H1 (cell line): Measurements from ENCODE around the gene ITGB1BP1. TPM values are rescaled to one million over a fixed set of nuclear protein-coding genes. Genes with fewer than 3 reads are reported as not detected.

Experiments
- CTCF ChIA-PET: fragments of 300-600 bp; sonication (Branson Sonifier 250); formaldehyde crosslinking; loops from one replicate; lab custom pipeline; 2021; ENCODE audit not compliant: partially characterized antibody; lab: Charles Lee
- POLR2A ChIA-PET: fragments of 300-600 bp; sonication (Branson Sonifier 250); formaldehyde crosslinking; loops from one replicate; lab custom pipeline; 2021; ENCODE audit warnings: inconsistent platforms; ENCODE audit not compliant: partially characterized antibody; lab: Charles Lee
- DNase-seq, 2 experiments: peaks; one replicate each; pipeline versions ENCODE4 v3.0.0 to v3.0.0-alpha.2; 2010 to 2022; ENCODE audit warnings: low spot score in 2 of 2, low read depth in 1 of 2, mixed read lengths in 1 of 2
- FAIRE-seq: peaks from 2 replicates; lab custom pipeline; 2011; peaks lifted over from hg19 to GRCh38; lab: Jason Lieb, UNC
- H2AFZ ChIP-seq: 2 replicates; pipeline ENCODE4 v1.8.1; 2012; ENCODE audit warnings: low read length, inconsistent platforms
- H2AK5ac ChIP-seq: 2 replicates; pipeline ENCODE4 v1.6.1; 2013; ENCODE audit warnings: low read depth, low read length
- H2BK120ac ChIP-seq: replicated peaks from 2 replicates; pipeline ENCODE3; 2013; ENCODE audit warnings: low read depth, low read length, inconsistent platforms
- H2BK12ac ChIP-seq: 2 replicates; pipeline ENCODE4 v1.6.1; 2013; ENCODE audit warnings: low read depth, low read length
- H2BK15ac ChIP-seq: 2 replicates; pipeline ENCODE4 v1.6.1; 2013; ENCODE audit warnings: low read length
- H2BK20ac ChIP-seq: 2 replicates; pipeline ENCODE4 v1.6.1; 2013; ENCODE audit warnings: low read length
- H2BK5ac ChIP-seq: 2 replicates; pipeline ENCODE4 v1.6.1; 2013; ENCODE audit warnings: low read depth, low read length
- H3K14ac ChIP-seq: 2 replicates; pipeline ENCODE4 v1.6.1; 2013; ENCODE audit warnings: inconsistent platforms; ENCODE audit not compliant: insufficient read length
- H3K18ac ChIP-seq: 2 replicates; pipeline ENCODE4 v1.6.1; 2013; ENCODE audit warnings: low read length; ENCODE audit errors: extremely low read depth
- H3K23ac ChIP-seq: 2 replicates; pipeline ENCODE4 v1.6.1; 2013; ENCODE audit warnings: inconsistent platforms; ENCODE audit not compliant: insufficient read length
- H3K23me2 ChIP-seq: 2 replicates; pipeline ENCODE4 v1.6.1; 2013; ENCODE audit warnings: low read depth, low read length
- H3K27ac ChIP-seq: 2 replicates; pipeline ENCODE4 v1.6.1; 2011; ENCODE audit warnings: low read depth, low read length, inconsistent platforms
- H3K27me3 ChIP-seq, 4 experiments: replicated peaks in 1 of 4; 1 replicate in 1 of 4; 2 replicates in 3 of 4; pipeline versions ENCODE4 v1.6.1 to v1.8.1; 2011 to 2013; ENCODE audit warnings: low read length in 3 of 4, mild to moderate bottlenecking in 3 of 4, inconsistent platforms in 2 of 4, mixed read lengths in 2 of 4, moderate library complexity in 1 of 4; ENCODE audit not compliant: control insufficient read depth in 3 of 4, insufficient read depth in 3 of 4; ENCODE audit errors: extremely low read depth in 1 of 4
- H3K36me3 ChIP-seq, 4 experiments: 2 replicates each; pipeline versions ENCODE4 v1.6.1 to v1.8.1; 2011 to 2013; ENCODE audit warnings: mild to moderate bottlenecking in 4 of 4, low read length in 3 of 4, moderate library complexity in 2 of 4, control low read depth in 1 of 4, inconsistent platforms in 1 of 4; ENCODE audit not compliant: insufficient read depth in 4 of 4, control insufficient read depth in 2 of 4
- H3K4ac ChIP-seq: replicated peaks from 2 replicates; pipeline ENCODE3; 2013; ENCODE audit warnings: low read length, low read depth, mixed read lengths, inconsistent platforms; ENCODE audit not compliant: insufficient read length
- H3K4me1 ChIP-seq, 4 experiments: replicated peaks in 1 of 4; 1 replicate in 1 of 4; 2 replicates in 3 of 4; pipeline versions ENCODE4 v1.6.1 to v1.8.1; 2011 to 2013; ENCODE audit warnings: low read length in 3 of 4, inconsistent platforms in 2 of 4, mixed read lengths in 1 of 4; ENCODE audit not compliant: insufficient read depth in 4 of 4, control insufficient read depth in 3 of 4
- H3K4me2 ChIP-seq, 2 experiments: 2 replicates each; pipeline versions ENCODE4 v1.6.1 to v1.8.1; 2011 to 2013; ENCODE audit warnings: low read depth in 2 of 2, low read length in 2 of 2, control low read depth in 1 of 2, inconsistent platforms in 1 of 2, mild to moderate bottlenecking in 1 of 2; ENCODE audit not compliant: insufficient read depth in 1 of 2
- H3K4me3 ChIP-seq, 4 experiments: fragments of 200-600, 300-600 bp in 1 of 4; sonication (generic), shearing (Covaris generic), sonication (Bioruptor Twin) in 1 of 4; 2 replicates each; pipeline versions ENCODE4 v1.5.1 to v1.8.1; 2011 to 2016; ENCODE audit warnings: low read length in 4 of 4, low read depth in 3 of 4, control low read depth in 2 of 4, inconsistent platforms in 2 of 4, mild to moderate bottlenecking in 2 of 4, mixed read lengths in 1 of 4, moderate library complexity in 1 of 4; ENCODE audit not compliant: insufficient read depth in 2 of 4; ENCODE audit errors: extremely low read depth in 1 of 4
- H3K56ac ChIP-seq: replicated peaks from 2 replicates; pipeline ENCODE3; 2013; ENCODE audit warnings: low read depth, mild to moderate bottlenecking, mixed read lengths, low read length, inconsistent platforms; ENCODE audit not compliant: insufficient read length
- H3K79me1 ChIP-seq: 2 replicates; pipeline ENCODE4 v1.6.1; 2013; ENCODE audit warnings: low read depth, low read length, control low read depth
- H3K79me2 ChIP-seq, 2 experiments: 2 replicates each; pipeline versions ENCODE4 v1.6.1 to v1.8.1; 2012 to 2013; ENCODE audit warnings: low read length in 2 of 2, mild to moderate bottlenecking in 2 of 2, inconsistent platforms in 1 of 2; ENCODE audit not compliant: insufficient read depth in 2 of 2, control insufficient read depth in 1 of 2
- H3K9ac ChIP-seq, 4 experiments: replicated peaks in 1 of 4; 1 replicate in 1 of 4; 2 replicates in 3 of 4; pipeline versions ENCODE4 v1.6.1 to v1.8.1; 2011 to 2013; ENCODE audit warnings: low read depth in 3 of 4, low read length in 3 of 4, control low read depth in 2 of 4, mild to moderate bottlenecking in 2 of 4, moderate library complexity in 2 of 4, inconsistent platforms in 1 of 4; ENCODE audit errors: extremely low read depth in 1 of 4
- H3K9me3 ChIP-seq, 2 experiments: 2 replicates each; pipeline versions ENCODE4 v1.6.1 to v1.8.1; 2012 to 2013; ENCODE audit warnings: mild to moderate bottlenecking in 2 of 2, moderate library complexity in 2 of 2, control low read depth in 1 of 2, inconsistent platforms in 1 of 2, low read depth in 1 of 2, low read length in 1 of 2, mixed read lengths in 1 of 2; ENCODE audit not compliant: insufficient read depth in 2 of 2
- H4K20me1 ChIP-seq, 2 experiments: replicated peaks in 1 of 2; 2 replicates each; pipeline versions ENCODE3 to v1.8.1; 2011 to 2013; ENCODE audit warnings: inconsistent platforms in 2 of 2, low read length in 2 of 2, mild to moderate bottlenecking in 1 of 2; ENCODE audit not compliant: insufficient read depth in 2 of 2, control insufficient read depth in 1 of 2
- H4K5ac ChIP-seq: 2 replicates; pipeline ENCODE4 v1.6.1; 2013; ENCODE audit warnings: low read length, low read depth, mixed read lengths, inconsistent platforms; ENCODE audit not compliant: insufficient read length
- H4K8ac ChIP-seq: 2 replicates; pipeline ENCODE4 v1.8.0; 2013; ENCODE audit warnings: mild to moderate bottlenecking, moderate library complexity, low read length, inconsistent platforms; ENCODE audit not compliant: insufficient read depth; ENCODE audit errors: extremely low read depth
- H4K91ac ChIP-seq: replicated peaks from 2 replicates; pipeline ENCODE3; 2013; ENCODE audit warnings: low read length, mixed read lengths, inconsistent platforms; ENCODE audit not compliant: insufficient read length
- CHD2 ChIP-seq: IDR thresholded peaks from 2 replicates; pipeline ENCODE4 v1.6.1; 2012; ENCODE audit warnings: low read length, improper control_type of control experiment
- EZH2 ChIP-seq: fragments of 200-600 bp; sonication (generic); IDR thresholded peaks from 2 replicates; pipeline ENCODE4 v1.7.1; 2012; ENCODE audit warnings: low read depth, mild to moderate bottlenecking, moderate library complexity, low read length, inconsistent platforms; ENCODE audit not compliant: severe bottlenecking
- FOSL1 ChIP-seq: IDR thresholded peaks from 2 replicates; pipeline ENCODE4 v1.6.1; 2011; ENCODE audit warnings: mild to moderate bottlenecking, low read depth, low read length, moderate library complexity; ENCODE audit not compliant: insufficient read depth
- JUND ChIP-seq: IDR thresholded peaks from 2 replicates; pipeline ENCODE4 v1.6.1; 2011; ENCODE audit warnings: mild to moderate bottlenecking, improper control_type of control experiment, low read length
- POU5F1 ChIP-seq: IDR thresholded peaks from 2 replicates; pipeline ENCODE4 v1.6.1; 2011; ENCODE audit warnings: low read depth, mild to moderate bottlenecking, low read length, moderate library complexity
- RNF2 ChIP-seq: fragments of 200-900, 300-1000 bp; sonication (generic); IDR thresholded peaks from 2 replicates; pipeline ENCODE4 v1.7.1; 2016; ENCODE audit warnings: borderline replicate concordance, low read depth, mild to moderate bottlenecking, antibody characterized with exemption, low read length; ENCODE audit not compliant: poor library complexity, severe bottlenecking; ENCODE audit errors: missing control alignments
- SIN3A ChIP-seq, 2 experiments: IDR thresholded peaks in 1 of 2; conservative IDR thresholded peaks in 1 of 2; 2 replicates each; pipeline ENCODE4 v1.6.1; 2011 to 2012; ENCODE audit warnings: low read length in 2 of 2, improper control_type of control experiment in 1 of 2, low read depth in 1 of 2, mild to moderate bottlenecking in 1 of 2
- SP2 ChIP-seq: IDR thresholded peaks from 2 replicates; pipeline ENCODE4 v1.6.1; 2012; ENCODE audit warnings: mild to moderate bottlenecking, low read length, inconsistent platforms
- SUZ12 ChIP-seq: fragments of 200-600 bp; sonication (generic); IDR thresholded peaks from 2 replicates; pipeline ENCODE4 v1.6.1; 2012; ENCODE audit warnings: mild to moderate bottlenecking, inconsistent platforms, low read length, moderate library complexity, mixed read lengths
- WGBS, 2 experiments: shearing (Covaris generic) in 1 of 2; methylation state at CpG; one replicate each; pipeline versions ENCODE4 v1.1.6 to v1.1.7; 2013 to 2015; ENCODE audit warnings: low lambda C conversion rate in 2 of 2, mixed read lengths in 2 of 2, inconsistent platforms in 1 of 2, low coverage in 1 of 2, missing lambda C conversion rate in 1 of 2; ENCODE audit not compliant: insufficient replicate concordance in 2 of 2, insufficient coverage in 1 of 2, insufficient read length in 1 of 2; ENCODE audit errors: extremely low coverage in 1 of 2, missing lambda C conversion rate in 1 of 2; 5-methylcytosine and 5-hydroxymethylcytosine counted together
- polyA plus RNA-seq, 7 experiments: library from polyadenylated mRNA; depleted of rRNA in 3 of 7; stranded (reverse) in 5 of 7; unstranded in 2 of 7; fragments of >200 nt in 5 of 7; fragments of 200-250 nt in 2 of 7; gene quantifications; 1 replicate in 5 of 7; 2 replicates in 1 of 7; 4 replicates in 1 of 7; pipeline versions ENCODE4 v1.2.1 to v1.2.3, GENCODE V29; 2011 to 2013; ENCODE audit warnings: missing spikeins in 2 of 7, mixed read lengths in 2 of 7
- total RNA-seq: library from RNA; stranded (reverse); fragmentation: NEBNext Ultra II Directional; extraction: Animal tissue kit (Norgen Biotek cat#: 25700); gene quantifications from 2 replicates; pipeline ENCODE4 v1.2.1, GENCODE V29; 2021
- TF ChIP-seq, protein P1 (sequence below): IDR thresholded peaks from 2 replicates; pipeline ENCODE4 v1.6.1; 2012; ENCODE audit warnings: inconsistent platforms
- TF ChIP-seq, protein P2 (sequence below): IDR thresholded peaks from 2 replicates; pipeline ENCODE4 v1.6.1; 2012; ENCODE audit warnings: low read length, inconsistent platforms

ITGB1BP1 gene
- total and polyA plus RNA-seq, 2 of the 8 experiments (the other 6 are each of a cell fraction or from before 2014, with no cell fraction given): 16.1 to 45.4 TPM

DNA sequence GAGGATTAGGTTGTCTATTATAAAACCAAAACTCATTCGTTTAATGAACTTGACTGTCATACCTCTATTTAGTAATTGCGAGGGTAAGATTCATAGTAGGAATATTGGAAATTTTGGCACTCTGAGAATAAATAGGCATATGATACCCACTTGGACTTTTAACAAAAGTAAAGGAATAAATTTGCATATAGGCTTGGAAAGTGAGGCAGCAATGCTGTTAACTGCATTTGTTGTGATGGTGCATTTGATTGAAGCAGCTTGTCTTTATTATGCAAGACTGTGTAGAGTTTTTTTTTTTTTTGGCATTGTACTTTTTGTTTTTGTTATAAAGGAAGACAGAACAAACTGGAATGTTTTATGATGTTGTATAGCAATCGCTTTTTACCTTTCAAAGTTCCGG lies 18.9 kb downstream of the ITGB1BP1 start:
- H2AFZ ChIP-seq: no peak overlapping the region
- FAIRE-seq (no peak), DNase-seq (no peak)
- H2BK15ac ChIP-seq: no peak overlapping the region
- H3K9me3 ChIP-seq: no peaks in the 10 kb centered on the region
- no peak overlapping the region for H4K5ac ChIP-seq
- no peak overlapping the region for H3K4ac ChIP-seq
- H3K79me1 ChIP-seq: no peaks in the 10 kb centered on the region
- H3K18ac ChIP-seq: no peak overlapping the region
- H2BK12ac ChIP-seq: no peak overlapping the region
- CTCF ChIA-PET: no interaction called here
- POLR2A ChIA-PET: no interaction called here
- H2AK5ac ChIP-seq: no peak overlapping the region
- H4K20me1 ChIP-seq: peaks cover 0 to 2% of the 10 kb centered on the region in 2 experiments
- no peak overlapping the region for H3K4me3 ChIP-seq
- H2BK120ac ChIP-seq: no peak overlapping the region
- H3K4me2 ChIP-seq: no peak overlapping the region
- H3K9ac ChIP-seq: no peak overlapping the region
- H3K23ac ChIP-seq: no peak overlapping the region
- no peaks in the 10 kb centered on the region; a peak in 1 of 7 replicates for H3K4me1 ChIP-seq
- no peak overlapping the region for H4K8ac ChIP-seq
- H3K79me2 ChIP-seq: no peaks in the 10 kb centered on the region
- no peak overlapping the region for H4K91ac ChIP-seq
- H3K27me3 ChIP-seq: no peaks in the 10 kb centered on the region
- peaks cover 0 to 3% (median 0%) of the 10 kb centered on the region in 4 experiments; a peak in 5 of 8 replicates for H3K36me3 ChIP-seq
- 86% methylated on average over 4 of the region's 4 CpGs; no CpG with 5 or more reads in 1 of the 2 experiments for WGBS, 2 experiments
- H3K27ac ChIP-seq: no peak overlapping the region
- no peak overlapping the region for H3K14ac ChIP-seq
- H3K23me2 ChIP-seq: no peaks in the 10 kb centered on the region
- H2BK20ac ChIP-seq: no peak overlapping the region
- H3K56ac ChIP-seq: no peak overlapping the region
- no peak overlapping the region for H2BK5ac ChIP-seq
- TF ChIP-seq, protein P1, sequence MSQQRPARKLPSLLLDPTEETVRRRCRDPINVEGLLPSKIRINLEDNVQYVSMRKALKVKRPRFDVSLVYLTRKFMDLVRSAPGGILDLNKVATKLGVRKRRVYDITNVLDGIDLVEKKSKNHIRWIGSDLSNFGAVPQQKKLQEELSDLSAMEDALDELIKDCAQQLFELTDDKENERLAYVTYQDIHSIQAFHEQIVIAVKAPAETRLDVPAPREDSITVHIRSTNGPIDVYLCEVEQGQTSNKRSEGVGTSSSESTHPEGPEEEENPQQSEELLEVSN: no peak
- TF ChIP-seq SIN3A (conservative IDR thresholded peaks at IDR 0.05 in 1 of 2, IDR thresholded peaks at IDR 0.05 in 1 of 2; ENCODE audit: low read depth in 1 of 2, low read length in 2 of 2) (no peak), POU5F1 (no peak), EZH2 (no peak), CHD2 (no peak), SUZ12 (no peak), RNF2 (no peak), SP2 (no peak), JUND (no peak), FOSL1 (no peak)
- TF ChIP-seq, protein P2, sequence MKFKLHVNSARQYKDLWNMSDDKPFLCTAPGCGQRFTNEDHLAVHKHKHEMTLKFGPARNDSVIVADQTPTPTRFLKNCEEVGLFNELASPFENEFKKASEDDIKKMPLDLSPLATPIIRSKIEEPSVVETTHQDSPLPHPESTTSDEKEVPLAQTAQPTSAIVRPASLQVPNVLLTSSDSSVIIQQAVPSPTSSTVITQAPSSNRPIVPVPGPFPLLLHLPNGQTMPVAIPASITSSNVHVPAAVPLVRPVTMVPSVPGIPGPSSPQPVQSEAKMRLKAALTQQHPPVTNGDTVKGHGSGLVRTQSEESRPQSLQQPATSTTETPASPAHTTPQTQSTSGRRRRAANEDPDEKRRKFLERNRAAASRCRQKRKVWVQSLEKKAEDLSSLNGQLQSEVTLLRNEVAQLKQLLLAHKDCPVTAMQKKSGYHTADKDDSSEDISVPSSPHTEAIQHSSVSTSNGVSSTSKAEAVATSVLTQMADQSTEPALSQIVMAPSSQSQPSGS: no peak
